Mucosa of descending colon (tissue), 3 donors: ENCODE data around the gene SQOR. TPM values are rescaled to one million over a fixed set of nuclear protein-coding genes. Genes with fewer than 3 reads are reported as not detected.

Experiments used
- ATAC-seq: fragments of 200-7000 bp; cut with Tn5 transposase; one replicate; pipeline ENCODE4 v1.9.1; 2020; ENCODE audit warnings: mild to moderate bottlenecking, moderate library complexity
- DNase-seq, 3 donors: peaks; one replicate each; pipeline ENCODE4 v3.0.0-alpha.2; 2020
- H3K36me3 ChIP-seq: fragments of 200-600 bp; one replicate; pipeline ENCODE4 v1.8.0; 2021; ENCODE audit warnings: low read depth, mild to moderate bottlenecking
- H3K4me1 ChIP-seq: fragments of 200-600 bp; one replicate; pipeline ENCODE4 v1.8.0; 2021; ENCODE audit warnings: low read depth, mild to moderate bottlenecking
- H3K4me3 ChIP-seq: fragments of 200-600 bp; one replicate; pipeline ENCODE4 v1.8.0; 2021; ENCODE audit warnings: mild to moderate bottlenecking
- H3K9me3 ChIP-seq: fragments of 200-600 bp; one replicate; pipeline ENCODE4 v1.8.0; 2021; ENCODE audit warnings: mild to moderate bottlenecking
- CTCF ChIP-seq: fragments of 200-600 bp; IDR thresholded peaks from one replicate; pipeline ENCODE4 v1.8.0; 2022; ENCODE audit warnings: antibody characterized with exemption, mild to moderate bottlenecking
- intact Hi-C, 2 donors: fragments of 100-400 bp; cut with DNase I in 1 of 2; cut with micrococcal nuclease in 1 of 2; formaldehyde crosslinking; loops; one replicate each; pipeline versions ENCODE4 v1.11.0 to v1.11.1; 2022; cut with DNase I, micrococcal nuclease
- total RNA-seq, 3 donors: library from RNA; stranded (reverse); fragmentation: NEBNext Ultra II Directional in 2 of 3; extraction: Animal tissue kit (Norgen Biotek cat#: 25700) in 2 of 3; gene quantifications; one replicate each; pipeline versions ENCODE4 v1.2.1 to v1.2.4, GENCODE V29; 2021 to 2023
- donor health status: DM: no; HTN: no; CAD: no; lungs with moderate emphysema.
- donor health status: DM: no; HTN: no; CAD: no.
- donor health status: DM: no; HTN: yes; CAD: no.

The SQOR gene
- total RNA-seq, 3 donors from 2014 or later = 197 to 409 (median 403) TPM

GRCh38 chr15:45702041-45702440 is 67.2 kb downstream of the SQOR start:
- TF ChIP-seq CTCF = no peak
- peak in 1 of 3 donors; percentile 36 for DNase-seq
- H3K4me3 ChIP-seq = no peak overlapping the region
- intact Hi-C loops = no loop called here
- H3K9me3 ChIP-seq = no peaks in the 10 kb centered on the region
- H3K36me3 ChIP-seq = no peaks in the 10 kb centered on the region
- no peak for ATAC-seq
- peaks cover 7% of the 10 kb centered on the region for H3K4me1 ChIP-seq

- Histone ChIP-seq H3K4me3 (no peak overlapping the region), H3K9me3 (no peaks in the 10 kb centered on the region), H3K36me3 (no peaks in the 10 kb centered on the region), H3K4me1 (peaks cover 7% of the 10 kb centered on the region)
- intact Hi-C loops = no loop called here
- ATAC-seq (no peak), DNase-seq (no peak)
- no peak for TF ChIP-seq CTCF
Measured at GRCh38 chr15:45703670-45704328, 69.0 kb downstream of the SQOR start.

GRCh38 chr15:45704329-45705249 is 69.8 kb downstream of the SQOR start:
- ATAC-seq (peak; percentile 29), DNase-seq (peak; percentile 44 to 64 (median 57))
- peaks cover 7% of the 10 kb centered on the region for H3K4me1 ChIP-seq
- no peak for TF ChIP-seq CTCF
- no peaks in the 10 kb centered on the region for H3K36me3 ChIP-seq
- no peaks in the 10 kb centered on the region for H3K9me3 ChIP-seq
- intact Hi-C loops = no loop called here
- H3K4me3 ChIP-seq = no peak overlapping the region

GRCh38 chr15:45705510-45706473 is 71.0 kb downstream of the SQOR start:
- DNase-seq = peak; percentile 59 to 89 (median 66)
- Histone ChIP-seq H3K4me3 (no peak overlapping the region), H3K9me3 (no peaks in the 10 kb centered on the region), H3K36me3 (no peaks in the 10 kb centered on the region), H3K4me1 (peaks cover 7% of the 10 kb centered on the region)
- peak; percentile 77 for TF ChIP-seq CTCF
- ATAC-seq = peak; percentile 89
- intact Hi-C loops = no loop called here

GRCh38 chr15:45710657-45711056 is 75.8 kb downstream of the SQOR start:
- peak; percentile 32 for ATAC-seq
- Histone ChIP-seq H3K36me3 (no peaks in the 10 kb centered on the region), H3K4me3 (no peak overlapping the region), H3K9me3 (no peaks in the 10 kb centered on the region), H3K4me1 (peaks cover 7% of the 10 kb centered on the region)
- TF ChIP-seq CTCF = no peak
- DNase-seq = peak in 1 of 3 donors; percentile 11
- intact Hi-C loops = loop anchor here (5.0 to 10.0 kb wide), 2 partner anchors 84 to 87 kb away; no protein-coding TSS in a partner anchor
